H9 (cell line): ENCODE results near the gene CPT1A. TPM values are rescaled to one million over a fixed set of nuclear protein-coding genes. Genes with fewer than 3 reads are reported as not detected.

Experiments used
- DNase-seq: peaks from one replicate; pipeline ENCODE4 v3.0.0-alpha.2; 2017
- H2AFZ ChIP-seq: one replicate; pipeline ENCODE4 v1.6.1; 2013; ENCODE audit warnings: mild to moderate bottlenecking, low read length, control low read depth, moderate library complexity
- H2AK5ac ChIP-seq: 2 replicates; pipeline ENCODE4 v1.6.1; 2013; ENCODE audit warnings: low read length, control low read depth, mixed read lengths; ENCODE audit not compliant: insufficient read length
- H2BK120ac ChIP-seq: one replicate; pipeline ENCODE4 v1.6.1; 2013; ENCODE audit warnings: low read depth, mild to moderate bottlenecking, low read length, control low read depth, inconsistent platforms; ENCODE audit not compliant: poor library complexity, severe bottlenecking
- H2BK12ac ChIP-seq: 2 replicates; pipeline ENCODE4 v1.6.1; 2013; ENCODE audit warnings: low read length, control low read depth, mixed read lengths, low read depth; ENCODE audit not compliant: insufficient read length
- H2BK15ac ChIP-seq: 2 replicates; pipeline ENCODE4 v1.6.1; 2013; ENCODE audit warnings: low read depth, low read length, control low read depth
- H2BK20ac ChIP-seq: one replicate; pipeline ENCODE4 v1.6.1; 2013; ENCODE audit warnings: low read depth, mild to moderate bottlenecking, low read length, control low read depth, inconsistent platforms; ENCODE audit not compliant: poor library complexity, severe bottlenecking
- H2BK5ac ChIP-seq: 2 replicates; pipeline ENCODE4 v1.6.1; 2013; ENCODE audit warnings: low read length, control low read depth, mixed read lengths; ENCODE audit not compliant: insufficient read length
- H3K14ac ChIP-seq: 2 replicates; pipeline ENCODE4 v1.6.1; 2013; ENCODE audit warnings: low read length, control low read depth; ENCODE audit not compliant: insufficient read depth
- H3K18ac ChIP-seq: 2 replicates; pipeline ENCODE4 v1.6.1; 2013; ENCODE audit warnings: low read depth, mild to moderate bottlenecking, mixed read lengths, low read length, control low read depth; ENCODE audit not compliant: insufficient read length
- H3K23ac ChIP-seq: 2 replicates; pipeline ENCODE4 v1.6.1; 2013; ENCODE audit warnings: low read length, control low read depth, mixed read lengths, low read depth; ENCODE audit not compliant: insufficient read length
- H3K23me2 ChIP-seq: 2 replicates; pipeline ENCODE4 v1.6.1; 2013; ENCODE audit warnings: low read depth, mild to moderate bottlenecking, mixed read lengths, low read length, control low read depth; ENCODE audit not compliant: insufficient read length, poor library complexity, severe bottlenecking
- H3K27ac ChIP-seq: 2 replicates; pipeline ENCODE4 v1.5.1; 2013; ENCODE audit warnings: low read length, control low read depth, mixed read lengths, low read depth; ENCODE audit not compliant: insufficient read length
- H3K27me3 ChIP-seq: 2 replicates; pipeline ENCODE4 v1.6.1; 2013; ENCODE audit warnings: low read length, control low read depth, inconsistent platforms; ENCODE audit not compliant: insufficient read depth
- H3K4ac ChIP-seq: 2 replicates; pipeline ENCODE4 v1.6.1; 2013; ENCODE audit warnings: low read depth, mild to moderate bottlenecking, control low read depth, inconsistent platforms, low read length, moderate library complexity
- H3K4me1 ChIP-seq: 2 replicates; pipeline ENCODE4 v1.6.1; 2013; ENCODE audit warnings: low read length, control low read depth, inconsistent platforms; ENCODE audit not compliant: insufficient read depth
- H3K4me2 ChIP-seq: 2 replicates; pipeline ENCODE4 v1.6.1; 2013; ENCODE audit warnings: low read length, control low read depth, mixed read lengths; ENCODE audit not compliant: insufficient read length, insufficient read depth
- H3K56ac ChIP-seq: 2 replicates; pipeline ENCODE4 v1.6.1; 2013; ENCODE audit warnings: low read depth, mild to moderate bottlenecking, mixed read lengths, low read length, control low read depth; ENCODE audit not compliant: insufficient read length
- H3K79me1 ChIP-seq: 2 replicates; pipeline ENCODE4 v1.6.1; 2013; ENCODE audit warnings: low read depth, mild to moderate bottlenecking, moderate library complexity, low read length, control low read depth, inconsistent platforms; ENCODE audit not compliant: insufficient read depth, poor library complexity, severe bottlenecking
- H3K79me2 ChIP-seq: 2 replicates; pipeline ENCODE4 v1.6.1; 2013; ENCODE audit warnings: low read length, control low read depth, inconsistent platforms; ENCODE audit not compliant: insufficient read depth
- H3K9ac ChIP-seq: 2 replicates; pipeline ENCODE4 v1.6.1; 2013; ENCODE audit warnings: low read length, control low read depth, mixed read lengths; ENCODE audit not compliant: insufficient read length; ENCODE audit errors: extremely low read depth
- H3K9me3 ChIP-seq: one replicate; pipeline ENCODE4 v1.6.1; 2013; ENCODE audit warnings: low read depth, low read length, inconsistent platforms; ENCODE audit not compliant: control insufficient read depth
- H3T11ph ChIP-seq: one replicate; pipeline ENCODE4 v1.6.1; 2013; ENCODE audit warnings: mild to moderate bottlenecking, low read length, control low read depth, inconsistent platforms
- H4K20me1 ChIP-seq: one replicate; pipeline ENCODE4 v1.6.1; 2013; ENCODE audit not compliant: control insufficient read depth, insufficient read length, insufficient read depth
- H4K5ac ChIP-seq: 2 replicates; pipeline ENCODE4 v1.6.1; 2013; ENCODE audit warnings: low read depth, mild to moderate bottlenecking, mixed read lengths, low read length, control low read depth; ENCODE audit not compliant: insufficient read length
- H4K8ac ChIP-seq: replicated peaks from 2 replicates; pipeline ENCODE4 v1.6.1; 2013; ENCODE audit warnings: low read length, control low read depth, mixed read lengths, low read depth; ENCODE audit not compliant: insufficient read length
- H4K91ac ChIP-seq: 2 replicates; pipeline ENCODE4 v1.6.1; 2013; ENCODE audit warnings: low read depth, mild to moderate bottlenecking, moderate library complexity, mixed read lengths, low read length, control low read depth; ENCODE audit not compliant: insufficient read length
- H3K27ac Mint-ChIP-seq, 3 experiments: 2 replicates in 2 of 3; 3 replicates in 1 of 3; pipeline ENCODE4 v1.8.0; 2020 to 2021; ENCODE audit warnings: mixed read lengths in 3 of 3, mild to moderate bottlenecking in 1 of 3, moderate library complexity in 1 of 3
- H3K27me3 Mint-ChIP-seq: 2 replicates; pipeline ENCODE4 v1.8.0; 2021; ENCODE audit warnings: low read depth, mild to moderate bottlenecking, moderate library complexity, mixed read lengths
- H3K36me3 Mint-ChIP-seq, 3 experiments: 2 replicates in 2 of 3; 3 replicates in 1 of 3; pipeline ENCODE4 v1.8.0; 2020 to 2021; ENCODE audit warnings: low read depth in 3 of 3, mixed read lengths in 3 of 3; ENCODE audit not compliant: insufficient read depth in 1 of 3
- H3K4me1 Mint-ChIP-seq, 2 experiments: 2 replicates each; pipeline ENCODE4 v1.8.0; 2020; ENCODE audit warnings: mixed read lengths in 2 of 2
- H3K4me3 Mint-ChIP-seq, 2 experiments: 2 replicates in 1 of 2; 3 replicates in 1 of 2; pipeline ENCODE4 v1.8.0; 2020 to 2021; ENCODE audit warnings: mild to moderate bottlenecking in 2 of 2, mixed read lengths in 2 of 2, moderate library complexity in 1 of 2
- H3K9me3 Mint-ChIP-seq, 2 experiments: 2 replicates in 1 of 2; 3 replicates in 1 of 2; pipeline ENCODE4 v1.8.0; 2020; ENCODE audit warnings: mild to moderate bottlenecking in 2 of 2, mixed read lengths in 2 of 2, moderate library complexity in 1 of 2
- WGBS: extraction: QIAGEN DNeasy Blood & Tissue Kit; methylation state at CpG from one replicate; pipeline ENCODE4 v1.1.7; 2013; ENCODE audit warnings: missing lambda C conversion rate, low lambda C conversion rate, mixed read lengths; ENCODE audit not compliant: insufficient read length; ENCODE audit errors: extremely low coverage; 5-methylcytosine and 5-hydroxymethylcytosine counted together
- total RNA-seq: library from RNA; stranded (reverse); gene quantifications from 2 replicates; pipeline ENCODE4 v1.2.1, GENCODE V29; 2021
- TF ChIP-seq, protein P1 (sequence below): fragments of 200-600 bp; sonication (generic); conservative IDR thresholded peaks from 3 replicates; pipeline ENCODE4 v1.8.0; 2021; ENCODE audit warnings: antibody characterized with exemption, mild to moderate bottlenecking

The CPT1A gene
- total RNA-seq, 1 experiment from 2014 or later, result 7.5 TPM

DNA sequence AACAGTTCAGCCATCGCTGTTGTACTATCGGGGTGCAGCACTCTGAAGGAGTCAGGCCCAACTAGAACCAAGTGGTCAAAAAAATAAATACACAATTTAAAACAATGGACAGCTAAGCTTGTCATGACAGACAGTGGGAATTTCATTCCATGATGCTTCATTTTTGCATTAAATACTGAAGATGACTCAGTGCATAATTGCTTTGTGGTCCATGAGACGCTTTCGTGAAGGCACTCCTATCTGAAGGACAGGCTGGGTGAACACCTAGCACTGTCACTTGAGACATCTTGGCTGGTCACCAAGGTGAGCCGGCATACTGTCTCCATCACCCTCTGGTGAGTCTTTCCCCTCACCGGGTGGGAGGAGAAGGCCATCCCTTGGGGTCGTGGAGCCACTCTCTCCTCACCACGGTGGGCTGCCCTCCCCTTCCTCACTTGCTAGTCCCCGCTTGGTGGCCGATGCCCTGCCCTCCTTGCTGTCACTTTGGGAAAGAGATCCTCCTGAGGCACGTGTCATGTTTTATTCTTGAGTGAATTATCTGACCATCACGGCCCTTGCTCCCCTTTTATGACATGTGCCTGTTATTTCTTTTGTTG is 85.4 kb downstream of the CPT1A start:
- H3K18ac ChIP-seq, result no peak overlapping the region
- no peaks in the 10 kb centered on the region for H3K79me2 ChIP-seq
- H3T11ph ChIP-seq, result no peak overlapping the region
- peaks cover 11 to 20% of the 10 kb centered on the region in 2 experiments for H3K4me1 Mint-ChIP-seq
- H2BK5ac ChIP-seq, result no peak overlapping the region
- no peak overlapping the region for H2AFZ ChIP-seq
- no peak overlapping the region for H3K14ac ChIP-seq
- H3K9ac ChIP-seq, result no peak overlapping the region
- H3K23ac ChIP-seq, result no peak overlapping the region
- H3K27me3 Mint-ChIP-seq, result no peaks in the 10 kb centered on the region
- no peaks in the 10 kb centered on the region for H3K23me2 ChIP-seq
- TF ChIP-seq, protein P1, sequence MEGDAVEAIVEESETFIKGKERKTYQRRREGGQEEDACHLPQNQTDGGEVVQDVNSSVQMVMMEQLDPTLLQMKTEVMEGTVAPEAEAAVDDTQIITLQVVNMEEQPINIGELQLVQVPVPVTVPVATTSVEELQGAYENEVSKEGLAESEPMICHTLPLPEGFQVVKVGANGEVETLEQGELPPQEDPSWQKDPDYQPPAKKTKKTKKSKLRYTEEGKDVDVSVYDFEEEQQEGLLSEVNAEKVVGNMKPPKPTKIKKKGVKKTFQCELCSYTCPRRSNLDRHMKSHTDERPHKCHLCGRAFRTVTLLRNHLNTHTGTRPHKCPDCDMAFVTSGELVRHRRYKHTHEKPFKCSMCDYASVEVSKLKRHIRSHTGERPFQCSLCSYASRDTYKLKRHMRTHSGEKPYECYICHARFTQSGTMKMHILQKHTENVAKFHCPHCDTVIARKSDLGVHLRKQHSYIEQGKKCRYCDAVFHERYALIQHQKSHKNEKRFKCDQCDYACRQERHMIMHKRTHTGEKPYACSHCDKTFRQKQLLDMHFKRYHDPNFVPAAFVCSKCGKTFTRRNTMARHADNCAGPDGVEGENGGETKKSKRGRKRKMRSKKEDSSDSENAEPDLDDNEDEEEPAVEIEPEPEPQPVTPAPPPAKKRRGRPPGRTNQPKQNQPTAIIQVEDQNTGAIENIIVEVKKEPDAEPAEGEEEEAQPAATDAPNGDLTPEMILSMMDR, result no peak
- no peaks in the 10 kb centered on the region for H3K27me3 ChIP-seq
- H3K4me2 ChIP-seq, result no peak overlapping the region
- H3K79me1 ChIP-seq, result no peaks in the 10 kb centered on the region
- no peak overlapping the region for H4K91ac ChIP-seq
- no peaks in the 10 kb centered on the region; a peak in 1 of 7 replicates for H3K36me3 Mint-ChIP-seq
- no peak overlapping the region for H3K4me3 Mint-ChIP-seq
- no peaks in the 10 kb centered on the region for H4K20me1 ChIP-seq
- H2AK5ac ChIP-seq, result no peak overlapping the region
- H4K5ac ChIP-seq, result no peak overlapping the region
- no peak for DNase-seq
- H2BK20ac ChIP-seq, result no peak overlapping the region
- no peak overlapping the region for H2BK120ac ChIP-seq
- no peak overlapping the region for H3K4ac ChIP-seq
- no peak overlapping the region for H4K8ac ChIP-seq
- H3K9me3 Mint-ChIP-seq, result no peaks in the 10 kb centered on the region; a peak in 1 of 5 replicates
- no peak overlapping the region for H3K27ac ChIP-seq
- H3K56ac ChIP-seq, result no peak overlapping the region
- WGBS, result no CpG with 5 or more reads among the region's 12 CpGs
- no peak overlapping the region for H3K27ac Mint-ChIP-seq
- no peaks in the 10 kb centered on the region; the same call in 1 of the 2 replicates for H3K4me1 ChIP-seq
- H2BK15ac ChIP-seq, result no peak overlapping the region
- H2BK12ac ChIP-seq, result no peak overlapping the region
- H3K9me3 ChIP-seq, result no peaks in the 10 kb centered on the region
